Left ventricle myocardium inferior (tissue), 1 donor: ENCODE results near the gene TNS2. TPM values are rescaled to one million over a fixed set of nuclear protein-coding genes. Genes with fewer than 3 reads are reported as not detected.
"Not testable (repeated sequence)": the region's sequence is repeated elsewhere in the genome, so short reads cannot be mapped to it uniquely, and the experiment has no call there.

ENCODE experiments used
- DNase-seq: peaks from one replicate; pipeline ENCODE4 v3.0.0-alpha.2; 2020
- H3K27ac ChIP-seq: fragments of 200-600 bp; replicated peaks from 2 replicates; pipeline ENCODE4 v1.8.0; 2021
- H3K27me3 ChIP-seq: fragments of 200-600 bp; 2 replicates; pipeline ENCODE4 v1.8.0; 2021; ENCODE audit warnings: low read depth
- H3K36me3 ChIP-seq: fragments of 200-600 bp; 2 replicates; pipeline ENCODE4 v1.8.0; 2021
- H3K4me1 ChIP-seq: fragments of 200-600 bp; 2 replicates; pipeline ENCODE4 v1.8.0; 2021
- H3K4me3 ChIP-seq: fragments of 200-600 bp; 2 replicates; pipeline ENCODE4 v1.8.0; 2021; ENCODE audit warnings: mild to moderate bottlenecking, moderate library complexity
- H3K9me3 ChIP-seq: fragments of 200-600 bp; replicated peaks from 2 replicates; pipeline ENCODE4 v1.8.0; 2021
- intact Hi-C: fragments of 100-400 bp; cut with micrococcal nuclease; formaldehyde crosslinking; loops from one replicate; pipeline ENCODE4 v1.11.0; 2022
- microRNA-seq: library from miRNA; unstranded; fragments of <30 nt; microRNA quantifications from one replicate; pipeline ENCODE4 v1.2.0, GENCODE V29; 2020
- total RNA-seq: library from RNA; stranded (reverse); fragmentation: NEBNext Ultra II Directional; extraction: Animal tissue kit (Norgen Biotek cat#: 25700); gene quantifications from one replicate; pipeline ENCODE4 v1.2.1, GENCODE V29; 2021
- TF ChIP-seq, protein P1 (sequence below): fragments of 200-600 bp; IDR thresholded peaks from 2 replicates; pipeline ENCODE4 v1.8.0; 2021; ENCODE audit warnings: antibody characterized with exemption, mild to moderate bottlenecking, borderline replicate concordance
- donor health status: DM: no; HTN: yes; CAD: no; lungs with severe emphysema.

Gene TNS2
- total RNA-seq, 1 donor from 2014 or later: 109 TPM

DNA sequence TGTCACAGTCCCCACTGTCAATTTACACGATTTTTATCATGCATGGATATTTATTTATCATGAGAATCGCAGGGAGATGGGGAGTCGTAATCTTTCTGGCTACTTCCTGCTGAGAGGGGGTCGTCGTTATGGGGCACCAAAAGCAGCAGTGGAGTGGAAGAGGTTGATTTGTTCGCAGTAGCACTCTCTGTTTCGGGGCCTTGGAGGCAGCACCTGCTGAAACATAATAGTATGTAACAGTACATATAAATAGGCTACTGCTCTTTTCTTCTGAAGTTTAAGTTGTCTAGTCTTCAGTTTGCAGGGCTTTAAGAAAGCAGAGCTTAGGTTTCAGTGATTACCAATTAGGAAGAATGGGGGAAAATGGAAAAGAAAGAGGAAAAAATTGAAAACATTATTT lies 57.3 kb downstream of the TNS2 start:
- H3K4me3 ChIP-seq: no peak overlapping the region
- H3K36me3 ChIP-seq: peaks cover 4% of the 10 kb centered on the region
- no peak for DNase-seq
- H3K4me1 ChIP-seq: peaks cover 19% of the 10 kb centered on the region
- no peak overlapping the region for H3K27ac ChIP-seq
- intact Hi-C loops: no loop called here
- no peaks in the 10 kb centered on the region for H3K27me3 ChIP-seq
- H3K9me3 ChIP-seq: no peaks in the 10 kb centered on the region
- TF ChIP-seq, protein P1, sequence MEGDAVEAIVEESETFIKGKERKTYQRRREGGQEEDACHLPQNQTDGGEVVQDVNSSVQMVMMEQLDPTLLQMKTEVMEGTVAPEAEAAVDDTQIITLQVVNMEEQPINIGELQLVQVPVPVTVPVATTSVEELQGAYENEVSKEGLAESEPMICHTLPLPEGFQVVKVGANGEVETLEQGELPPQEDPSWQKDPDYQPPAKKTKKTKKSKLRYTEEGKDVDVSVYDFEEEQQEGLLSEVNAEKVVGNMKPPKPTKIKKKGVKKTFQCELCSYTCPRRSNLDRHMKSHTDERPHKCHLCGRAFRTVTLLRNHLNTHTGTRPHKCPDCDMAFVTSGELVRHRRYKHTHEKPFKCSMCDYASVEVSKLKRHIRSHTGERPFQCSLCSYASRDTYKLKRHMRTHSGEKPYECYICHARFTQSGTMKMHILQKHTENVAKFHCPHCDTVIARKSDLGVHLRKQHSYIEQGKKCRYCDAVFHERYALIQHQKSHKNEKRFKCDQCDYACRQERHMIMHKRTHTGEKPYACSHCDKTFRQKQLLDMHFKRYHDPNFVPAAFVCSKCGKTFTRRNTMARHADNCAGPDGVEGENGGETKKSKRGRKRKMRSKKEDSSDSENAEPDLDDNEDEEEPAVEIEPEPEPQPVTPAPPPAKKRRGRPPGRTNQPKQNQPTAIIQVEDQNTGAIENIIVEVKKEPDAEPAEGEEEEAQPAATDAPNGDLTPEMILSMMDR: no peak

DNA sequence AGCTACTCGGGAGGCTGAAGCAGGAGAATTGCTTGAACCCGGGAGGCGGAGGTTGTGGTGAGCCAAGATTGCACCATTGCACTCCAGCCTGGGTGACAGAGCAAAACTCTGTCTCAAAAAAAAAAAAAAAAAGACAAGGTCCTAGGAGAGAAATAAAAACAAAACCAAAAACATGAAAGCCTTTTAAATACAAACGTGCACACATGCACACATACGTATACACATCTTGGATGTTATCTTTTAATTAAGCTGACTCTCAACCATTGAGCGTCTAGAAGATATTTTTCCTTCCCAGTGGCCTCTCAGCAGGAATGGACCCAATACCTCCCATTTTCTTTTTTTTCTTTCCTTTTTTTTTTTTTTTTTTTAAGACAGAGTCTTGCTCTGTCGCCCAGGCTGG lies 62.6 kb downstream of the TNS2 start:
- H3K4me3 ChIP-seq, H3K27ac ChIP-seq, H3K36me3 ChIP-seq, H3K9me3 ChIP-seq, DNase-seq, H3K27me3 ChIP-seq, intact Hi-C loops: not testable (repeated sequence)
- H3K4me1 ChIP-seq: peaks cover 29% of the 10 kb centered on the region

GRCh38 chr12:53113136-53113705 lies 63.4 kb downstream of the TNS2 start:
- intact Hi-C loops: no loop called here
- no peaks in the 10 kb centered on the region for H3K27me3 ChIP-seq
- H3K36me3 ChIP-seq: no peaks in the 10 kb centered on the region
- no peaks in the 10 kb centered on the region for H3K9me3 ChIP-seq
- DNase-seq: no peak
- no peak overlapping the region for H3K4me3 ChIP-seq
- H3K4me1 ChIP-seq: peaks cover 22% of the 10 kb centered on the region
- TF ChIP-seq, protein P1: no peak
- H3K27ac ChIP-seq: no peak overlapping the region

DNA sequence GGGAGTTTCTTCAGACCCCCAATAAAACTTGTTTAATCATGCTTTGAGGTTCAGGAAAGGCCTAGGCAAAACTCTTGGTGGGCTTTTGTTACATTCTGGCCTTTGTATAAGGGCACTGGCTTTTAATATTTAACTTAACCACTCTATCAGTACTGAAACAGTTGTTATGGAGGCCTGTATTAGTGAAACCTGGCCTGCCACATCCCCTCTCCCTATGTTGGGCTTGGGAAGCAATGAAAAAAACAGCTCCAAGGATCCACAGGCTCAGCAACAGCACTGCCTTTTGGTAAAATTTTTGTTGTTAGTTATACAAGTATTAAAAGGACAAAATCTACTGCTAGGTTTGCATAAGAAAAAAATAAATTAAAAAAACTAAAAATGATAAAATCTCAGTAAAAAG lies 64.1 kb downstream of the TNS2 start:
- TF ChIP-seq, protein P1: no peak
- H3K4me3 ChIP-seq: no peak overlapping the region
- H3K27me3 ChIP-seq: no peaks in the 10 kb centered on the region
- intact Hi-C loops: no loop called here
- H3K4me1 ChIP-seq: peaks cover 17% of the 10 kb centered on the region
- peak overlapping the region; percentile 86 for H3K27ac ChIP-seq
- no peak for DNase-seq
- no peaks in the 10 kb centered on the region for H3K36me3 ChIP-seq
- H3K9me3 ChIP-seq: no peaks in the 10 kb centered on the region

Small RNA genes within 50 kb of the gene (microRNA-seq; reads per million reads assigned to microRNA genes)
- not detected for gene MIR6757

Other genes starting within 250 kb of the TNS2 start
- not detected for gene KRT4, start 235.9 kb upstream of the TNS2 start, total RNA-seq
- not detected for gene KRT79, start 215.8 kb upstream of the TNS2 start, total RNA-seq
- gene KRT78, start 201.1 kb upstream of the TNS2 start, total RNA-seq: not detected
- 63.4 TPM for gene KRT8, start 145.0 kb upstream of the TNS2 start, total RNA-seq
- gene KRT18, start 100.9 kb upstream of the TNS2 start, total RNA-seq: 3.7 TPM
- 390 TPM for gene EIF4B, start 43.6 kb upstream of the TNS2 start, total RNA-seq
- gene SPRYD3, start 29.3 kb downstream of the TNS2 start, total RNA-seq: 49.1 TPM
- gene IGFBP6, start 47.6 kb downstream of the TNS2 start, total RNA-seq: 53.0 TPM
- not detected for gene SOAT2, start 53.4 kb downstream of the TNS2 start, total RNA-seq
- 26.5 TPM for gene ZNF740, start 130.7 kb downstream of the TNS2 start, total RNA-seq
- 12.2 TPM for gene CSAD, start 130.9 kb downstream of the TNS2 start, total RNA-seq
- 1.1 TPM for gene ITGB7, start 157.2 kb downstream of the TNS2 start, total RNA-seq
- gene RARG, start 182.1 kb downstream of the TNS2 start, total RNA-seq: 14.9 TPM
- gene ESPL1, start 218.2 kb downstream of the TNS2 start, total RNA-seq: 0.36 TPM
- 399 TPM for gene PFDN5, start 245.5 kb downstream of the TNS2 start, total RNA-seq
- 34.8 TPM for gene MYG1, start 249.6 kb downstream of the TNS2 start, total RNA-seq